ENCODE measurements around the gene RUNX1.

Gene RUNX1

DNA sequence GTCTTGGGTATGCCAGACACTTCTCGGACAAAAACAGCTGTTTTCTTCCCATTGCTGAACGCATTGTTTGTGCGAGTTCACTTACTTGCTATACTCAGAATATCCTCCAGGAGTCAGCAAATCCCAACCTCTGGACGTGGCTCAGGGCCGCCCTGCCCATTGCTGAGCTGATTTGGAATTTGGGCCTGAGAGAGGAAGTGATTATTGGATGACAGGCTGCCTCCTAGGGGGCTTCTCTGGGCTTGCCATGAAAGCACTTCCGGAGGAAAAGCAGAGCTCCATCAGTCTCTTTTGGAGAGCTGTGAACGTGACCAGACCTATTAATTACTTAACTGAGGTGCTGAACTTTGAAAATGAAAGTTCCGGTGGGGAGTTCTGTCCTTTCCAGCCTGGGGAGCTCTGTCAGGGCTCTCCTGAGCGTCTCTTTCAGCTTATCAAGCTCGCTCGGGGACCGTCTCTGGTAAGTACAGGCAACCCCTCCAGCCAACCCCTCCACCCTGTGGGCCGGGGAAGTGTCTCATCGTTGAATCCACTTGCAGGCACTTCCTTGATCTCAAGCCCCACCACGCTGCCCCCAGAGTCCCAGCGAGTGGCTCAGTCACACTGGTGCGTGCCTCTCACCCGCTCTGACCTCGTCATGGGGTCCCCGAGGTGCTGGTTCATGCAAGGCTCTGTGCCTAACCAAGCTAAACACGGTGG, 303.4 kb downstream of the RUNX1 start:
- DNase-seq (ENCODE audit: low read depth, low spot score): peak; percentile 23

DNA sequence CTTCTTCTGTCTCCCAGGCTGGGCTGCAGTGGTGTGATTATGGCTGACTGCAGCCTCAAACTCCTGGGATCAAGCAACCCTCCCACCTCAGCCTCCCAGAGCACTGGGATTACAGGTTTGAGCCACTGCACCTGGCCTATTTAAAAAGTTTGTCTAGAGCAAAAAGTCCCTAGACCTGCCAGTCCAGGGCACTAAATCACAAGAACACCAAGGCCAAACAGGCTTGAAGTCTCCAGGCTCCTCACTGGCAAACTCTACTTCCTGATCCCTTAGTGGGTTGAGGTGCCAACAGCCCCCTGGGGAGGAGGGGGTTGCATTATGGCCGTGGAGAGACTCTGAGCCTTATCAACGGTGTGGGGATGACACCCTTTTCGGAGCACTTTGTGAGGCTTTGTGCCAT, 304.3 kb downstream of the RUNX1 start:
- DNase-seq (ENCODE audit: low read depth, low spot score): no peak

GRCh38 chr21:34743831-34744230, 305.3 kb downstream of the RUNX1 start:
- DNase-seq (ENCODE audit: low read depth, low spot score): no peak

GRCh38 chr21:34743285-34743684, 305.8 kb downstream of the RUNX1 start:
- no peak for DNase-seq (ENCODE audit: low read depth, low spot score)

- no peak for DNase-seq (ENCODE audit: low read depth, low spot score)
These were observed 308.9 kb downstream of the RUNX1 start for GRCh38 chr21:34740198-34740597.

Data from activated naive CD8-positive, alpha-beta T cell treated with anti-CD3 and anti-CD28 coated beads, Interleukin-2, amount 50 U/mL, for 16 hours (primary cell).